ENCODE data around the gene BICC1. TPM values are rescaled to one million over a fixed set of nuclear protein-coding genes. Genes with fewer than 3 reads are reported as not detected.
"Not testable (repeated sequence)": the region's sequence is repeated elsewhere in the genome, so short reads cannot be mapped to it uniquely, and the experiment has no call there.

BICC1 gene
- total RNA-seq, 2 experiments from 2014 or later: 0.08 TPM

- no peak for DNase-seq
- no peaks in the 10 kb centered on the region for H3K27me3 Mint-ChIP-seq
- no peaks in the 10 kb centered on the region for H3K4me1 Mint-ChIP-seq
- no peaks in the 10 kb centered on the region for H3K9me3 Mint-ChIP-seq
- CTCF ChIA-PET: interaction anchor here (1.4 kb wide), 1 partner anchor 99 kb away, joined by 3 read pairs; no protein-coding TSS in a partner anchor
- POLR2A ChIA-PET: no interaction called here
- no peak overlapping the region for H3K27ac Mint-ChIP-seq
- no peak overlapping the region for H3K4me3 Mint-ChIP-seq
- no peaks in the 10 kb centered on the region for H3K36me3 Mint-ChIP-seq (ENCODE audit: low read depth)
Observed at GRCh38 chr10:58853668-58854067, 341.0 kb downstream of the BICC1 start.

GRCh38 chr10:58854811-58855210 is 342.1 kb downstream of the BICC1 start:
- DNase-seq: no peak
- Mint-ChIP-seq H3K27ac (no peak overlapping the region), H3K36me3 (ENCODE audit: low read depth) (no peaks in the 10 kb centered on the region), H3K27me3 (no peaks in the 10 kb centered on the region), H3K4me3 (no peak overlapping the region), H3K9me3 (no peaks in the 10 kb centered on the region), H3K4me1 (no peaks in the 10 kb centered on the region)
- ChIA-PET POLR2A (no interaction called here), CTCF (interaction anchor here (1.4 kb wide), 1 partner anchor 97 kb away, joined by 3 read pairs; no protein-coding TSS in a partner anchor)

GRCh38 chr10:58856508-58857240 is 344.0 kb downstream of the BICC1 start:
- CTCF ChIA-PET: no interaction called here
- POLR2A ChIA-PET: no interaction called here
- H3K27me3 Mint-ChIP-seq: no peaks in the 10 kb centered on the region
- no peaks in the 10 kb centered on the region for H3K4me1 Mint-ChIP-seq
- H3K4me3 Mint-ChIP-seq: no peak overlapping the region
- H3K9me3 Mint-ChIP-seq: no peaks in the 10 kb centered on the region
- no peaks in the 10 kb centered on the region for H3K36me3 Mint-ChIP-seq (ENCODE audit: low read depth)
- DNase-seq: no peak
- no peak overlapping the region for H3K27ac Mint-ChIP-seq

GRCh38 chr10:58857251-58857805 is 344.7 kb downstream of the BICC1 start:
- no peaks in the 10 kb centered on the region for H3K4me1 Mint-ChIP-seq
- no peaks in the 10 kb centered on the region for H3K36me3 Mint-ChIP-seq (ENCODE audit: low read depth)
- no peaks in the 10 kb centered on the region for H3K9me3 Mint-ChIP-seq
- CTCF ChIA-PET: no interaction called here
- no peak for DNase-seq
- H3K27ac Mint-ChIP-seq: no peak overlapping the region
- no peaks in the 10 kb centered on the region for H3K27me3 Mint-ChIP-seq
- POLR2A ChIA-PET: no interaction called here
- no peak overlapping the region for H3K4me3 Mint-ChIP-seq

GRCh38 chr10:58858123-58858522 is 345.5 kb downstream of the BICC1 start:
- H3K9me3 Mint-ChIP-seq, POLR2A ChIA-PET: not testable (repeated sequence)

GRCh38 chr10:58859526-58859925 is 346.9 kb downstream of the BICC1 start:
- no peaks in the 10 kb centered on the region for H3K4me1 Mint-ChIP-seq

More at GRCh38 chr10:58858123-58858522, 345.5 kb downstream of the BICC1 start:
- H3K4me1 Mint-ChIP-seq; DNase-seq; H3K4me3 Mint-ChIP-seq; H3K27me3 Mint-ChIP-seq; CTCF ChIA-PET; H3K27ac Mint-ChIP-seq; H3K36me3 Mint-ChIP-seq (ENCODE audit: low read depth): not testable (repeated sequence)

GRCh38 chr10:58867683-58868082 is 355.0 kb downstream of the BICC1 start:
- no peak overlapping the region for H3K4me3 Mint-ChIP-seq
- no peaks in the 10 kb centered on the region for H3K27me3 Mint-ChIP-seq
- ChIA-PET CTCF (no interaction called here), POLR2A (no interaction called here)
- no peaks in the 10 kb centered on the region for H3K4me1 Mint-ChIP-seq
- H3K36me3 Mint-ChIP-seq (ENCODE audit: low read depth): no peaks in the 10 kb centered on the region
- no peak for DNase-seq
- H3K9me3 Mint-ChIP-seq: no peaks in the 10 kb centered on the region
- H3K27ac Mint-ChIP-seq: no peak overlapping the region

More at GRCh38 chr10:58859526-58859925, 346.9 kb downstream of the BICC1 start:
- POLR2A ChIA-PET: no interaction called here
- H3K36me3 Mint-ChIP-seq (ENCODE audit: low read depth): no peaks in the 10 kb centered on the region
- H3K9me3 Mint-ChIP-seq: no peaks in the 10 kb centered on the region
- DNase-seq: no peak
- no peaks in the 10 kb centered on the region for H3K27me3 Mint-ChIP-seq
- no peak overlapping the region for H3K27ac Mint-ChIP-seq
- CTCF ChIA-PET: no interaction called here
- no peak overlapping the region for H3K4me3 Mint-ChIP-seq

GRCh38 chr10:58868736-58869435 is 356.2 kb downstream of the BICC1 start:
- Mint-ChIP-seq H3K27ac (no peak overlapping the region), H3K27me3 (no peaks in the 10 kb centered on the region), H3K4me1 (no peaks in the 10 kb centered on the region), H3K36me3 (ENCODE audit: low read depth) (no peaks in the 10 kb centered on the region), H3K9me3 (no peaks in the 10 kb centered on the region), H3K4me3 (no peak overlapping the region)
- ChIA-PET CTCF (no interaction called here), POLR2A (no interaction called here)
- no peak for DNase-seq

- no peaks in the 10 kb centered on the region for H3K36me3 Mint-ChIP-seq (ENCODE audit: low read depth)
- CTCF ChIA-PET: no interaction called here
- no peaks in the 10 kb centered on the region for H3K27me3 Mint-ChIP-seq
- H3K4me3 Mint-ChIP-seq: no peak overlapping the region
- POLR2A ChIA-PET: no interaction called here
- DNase-seq: no peak
- no peaks in the 10 kb centered on the region for H3K9me3 Mint-ChIP-seq
- no peaks in the 10 kb centered on the region for H3K4me1 Mint-ChIP-seq
- H3K27ac Mint-ChIP-seq: no peak overlapping the region
Observed at GRCh38 chr10:58870070-58870469, 357.4 kb downstream of the BICC1 start.

- H3K4me3 Mint-ChIP-seq: no peak overlapping the region
- H3K36me3 Mint-ChIP-seq (ENCODE audit: low read depth): no peaks in the 10 kb centered on the region
- no peaks in the 10 kb centered on the region for H3K27me3 Mint-ChIP-seq
- H3K9me3 Mint-ChIP-seq: no peaks in the 10 kb centered on the region
- no peak overlapping the region for H3K27ac Mint-ChIP-seq
- ChIA-PET POLR2A (no interaction called here), CTCF (no interaction called here)
- DNase-seq: no peak
- H3K4me1 Mint-ChIP-seq: no peaks in the 10 kb centered on the region
Observed at GRCh38 chr10:58873161-58873560, 360.5 kb downstream of the BICC1 start.

Other genes with a start within 250 kb of the BICC1 start
- 1 to 10 TPM; 6.9 to 7.0 TPM for gene IPMK, start 245.0 kb upstream of the BICC1 start, total RNA-seq
- gene CISD1, start 243.7 kb upstream of the BICC1 start, total RNA-seq: 10 to 100 TPM; 32.2 to 40.1 TPM
- gene UBE2D1, start 177.9 kb upstream of the BICC1 start, total RNA-seq: 10 to 100 TPM; 10.9 to 13.2 TPM
- gene TFAM, start 127.5 kb upstream of the BICC1 start, total RNA-seq: 10 to 100 TPM; 46.1 to 48.0 TPM

Measured in activated CD4-positive, alpha-beta memory T cell treated with anti-CD3 and anti-CD28 coated beads, Interleukin-2, amount 10 ng/mL, durations not matched to agents 7 days and 5 days (primary cell).